Prostate gland (tissue), 2 donors: Measurements from ENCODE around the gene FAM53B.

Experiments
- POLR2A ChIP-seq: fragments of 450-650 bp; IDR thresholded peaks from one replicate; pipeline ENCODE4 v1.6.1; 2016; ENCODE audit warnings: antibody characterized with exemption, mild to moderate bottlenecking
- TF ChIP-seq, protein P1 (sequence below), 4 experiments: fragments of 200-600 bp in 2 of 4; fragments of 450-650 bp in 2 of 4; sonication (generic) in 2 of 4; IDR thresholded peaks; 1 replicate in 3 of 4; 2 replicates in 1 of 4; pipeline ENCODE4 v1.5.1; 2016 to 2019; ENCODE audit warnings: antibody characterized with exemption in 4 of 4, mild to moderate bottlenecking in 2 of 4, moderate library complexity in 2 of 4

DNA sequence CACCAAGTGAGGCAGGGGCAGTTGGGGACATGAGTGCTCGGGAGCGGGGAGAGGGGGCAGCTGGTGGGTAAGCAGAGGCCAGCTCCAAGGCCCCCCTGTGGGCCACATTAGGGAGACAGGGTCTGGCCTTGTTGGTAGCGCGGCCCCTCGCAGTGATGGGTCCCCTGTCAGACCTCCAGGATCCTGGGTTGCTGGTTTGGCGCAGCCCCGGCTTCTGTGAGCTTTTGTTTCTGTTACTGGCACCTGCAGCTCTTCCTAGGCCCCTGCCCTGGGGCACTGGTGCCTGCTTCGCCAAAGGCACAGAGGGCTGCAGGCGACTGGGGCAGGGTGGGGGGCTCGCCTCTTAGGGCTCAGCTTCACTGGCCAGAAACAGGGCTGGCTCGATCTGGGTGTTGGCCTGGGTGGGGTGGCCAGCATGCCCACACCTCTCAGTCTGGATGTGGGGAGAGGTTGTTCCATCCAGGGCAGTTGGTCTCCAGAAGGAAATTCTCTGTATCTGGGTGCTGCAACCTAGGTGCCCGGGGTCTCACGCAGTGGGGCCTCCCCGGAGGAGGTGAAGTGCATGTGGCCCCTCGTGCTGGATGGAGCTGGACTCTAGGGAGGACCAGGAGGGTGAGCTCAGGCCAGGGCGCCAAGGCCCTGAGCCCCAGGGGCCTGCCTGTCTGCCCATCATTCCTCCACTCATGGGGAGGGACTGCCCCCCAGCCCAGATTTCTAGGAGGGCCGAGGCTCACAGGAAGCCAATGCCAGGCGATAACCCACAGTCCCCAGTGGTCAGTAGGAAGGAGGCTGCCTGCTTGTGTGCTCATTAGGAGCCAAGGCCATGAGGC lies 143.9 kb downstream of the FAM53B start:
- TF ChIP-seq, protein P1, sequence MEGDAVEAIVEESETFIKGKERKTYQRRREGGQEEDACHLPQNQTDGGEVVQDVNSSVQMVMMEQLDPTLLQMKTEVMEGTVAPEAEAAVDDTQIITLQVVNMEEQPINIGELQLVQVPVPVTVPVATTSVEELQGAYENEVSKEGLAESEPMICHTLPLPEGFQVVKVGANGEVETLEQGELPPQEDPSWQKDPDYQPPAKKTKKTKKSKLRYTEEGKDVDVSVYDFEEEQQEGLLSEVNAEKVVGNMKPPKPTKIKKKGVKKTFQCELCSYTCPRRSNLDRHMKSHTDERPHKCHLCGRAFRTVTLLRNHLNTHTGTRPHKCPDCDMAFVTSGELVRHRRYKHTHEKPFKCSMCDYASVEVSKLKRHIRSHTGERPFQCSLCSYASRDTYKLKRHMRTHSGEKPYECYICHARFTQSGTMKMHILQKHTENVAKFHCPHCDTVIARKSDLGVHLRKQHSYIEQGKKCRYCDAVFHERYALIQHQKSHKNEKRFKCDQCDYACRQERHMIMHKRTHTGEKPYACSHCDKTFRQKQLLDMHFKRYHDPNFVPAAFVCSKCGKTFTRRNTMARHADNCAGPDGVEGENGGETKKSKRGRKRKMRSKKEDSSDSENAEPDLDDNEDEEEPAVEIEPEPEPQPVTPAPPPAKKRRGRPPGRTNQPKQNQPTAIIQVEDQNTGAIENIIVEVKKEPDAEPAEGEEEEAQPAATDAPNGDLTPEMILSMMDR (IDR thresholded peaks at IDR 0.05): no peak
- no peak for TF ChIP-seq POLR2A
